ENCODE data around the gene ZDHHC14. TPM values are rescaled to one million over a fixed set of nuclear protein-coding genes. Genes with fewer than 3 reads are reported as not detected.

Gene ZDHHC14
- total RNA-seq, 2 experiments from 2014 or later = 1.7 to 2.5 TPM

DNA sequence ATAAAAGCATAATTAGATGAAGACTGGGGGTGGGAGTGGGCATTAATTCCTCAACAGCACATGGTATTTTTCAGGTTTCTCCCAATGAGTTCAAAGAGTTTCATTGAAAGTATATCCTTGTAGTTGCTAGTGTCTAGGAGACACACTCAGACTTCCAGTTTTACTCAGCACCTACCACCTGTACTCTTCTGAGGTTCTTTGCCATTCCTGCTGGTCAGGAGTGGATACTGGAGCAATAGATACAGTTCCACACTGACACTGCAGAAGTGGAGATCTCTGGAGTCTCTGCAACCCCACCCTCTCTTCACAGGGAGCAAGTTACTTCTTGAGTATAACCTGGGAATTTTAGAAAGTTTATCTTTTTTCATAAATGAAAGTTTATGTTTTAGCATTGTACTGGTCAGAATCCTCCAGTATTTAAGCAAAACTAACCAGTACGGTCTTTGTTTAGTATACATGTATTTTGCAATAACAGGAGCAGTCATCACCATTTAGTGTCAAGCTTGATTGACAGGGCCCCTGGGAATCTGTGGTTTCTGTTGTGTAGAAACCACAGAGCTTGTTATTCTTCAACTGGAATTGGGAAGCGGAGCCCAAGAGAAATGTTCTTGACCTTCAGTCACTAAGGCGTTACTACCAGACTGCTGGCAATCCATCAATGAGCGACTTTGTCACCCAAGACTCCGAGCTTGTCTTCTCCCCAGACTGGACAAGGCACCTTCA is 148.1 kb downstream of the ZDHHC14 start:
- Mint-ChIP-seq H3K4me1 (ENCODE audit: low read depth) (peaks cover 12% of the 10 kb centered on the region), H3K36me3 (ENCODE audit: low read depth) (no peaks in the 10 kb centered on the region), H3K27ac (no peak overlapping the region), H3K9me3 (no peaks in the 10 kb centered on the region), H3K4me3 (no peak overlapping the region), H3K27me3 (no peaks in the 10 kb centered on the region)
- no peak for ATAC-seq
- intact Hi-C loops (cut with micrococcal nuclease) = no loop called here
- no peak for DNase-seq
- no peak for TF ChIP-seq CTCF (IDR thresholded peaks at IDR 0.05)
- CTCF ChIA-PET = interaction anchor here (1.9 kb wide), 1 partner anchor 10 kb away, joined by 4 read pairs; no protein-coding TSS in a partner anchor
- POLR2A ChIA-PET = interaction anchor here (1.1 to 1.3 kb wide), 2 partner anchors 13 to 15 kb away, joined by 3 to 5 read pairs; no protein-coding TSS in a partner anchor

GRCh38 chr6:157529654-157530039 is 148.7 kb downstream of the ZDHHC14 start:
- H3K4me1 Mint-ChIP-seq (ENCODE audit: low read depth) = peaks cover 13% of the 10 kb centered on the region
- no peak for ATAC-seq
- CTCF ChIA-PET = interaction anchor here (1.9 kb wide), 1 partner anchor 11 kb away, joined by 4 read pairs; no protein-coding TSS in a partner anchor

DNA sequence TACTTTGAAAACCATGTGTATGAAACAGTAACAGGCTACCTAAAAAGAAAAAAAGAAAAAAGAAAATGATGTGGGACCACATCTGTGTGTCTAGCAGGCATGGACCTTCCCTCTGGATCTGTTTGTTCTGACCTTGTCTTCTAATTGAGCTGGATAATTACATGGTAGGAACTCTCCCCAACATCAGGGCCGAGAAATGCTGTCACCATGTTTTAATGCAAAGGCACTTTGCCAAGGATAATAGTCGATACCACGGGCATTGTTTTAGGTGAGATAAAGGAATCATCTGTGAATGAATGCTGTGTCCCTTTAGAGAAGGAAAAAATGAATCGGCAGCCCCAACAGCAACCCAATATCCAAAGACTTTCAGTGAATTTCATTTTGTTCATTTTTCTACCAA is 149.1 kb downstream of the ZDHHC14 start:
- no peaks in the 10 kb centered on the region for H3K36me3 Mint-ChIP-seq (ENCODE audit: low read depth)
- POLR2A ChIA-PET = interaction anchor here (1.1 to 1.3 kb wide), 2 partner anchors 12 to 16 kb away, joined by 3 to 5 read pairs; no protein-coding TSS in a partner anchor
- CTCF ChIA-PET = interaction anchor here (1.1 to 1.9 kb wide), 2 partner anchors 11 to 27 kb away, joined by 3 to 4 read pairs; no protein-coding TSS in a partner anchor
- peaks cover 17% of the 10 kb centered on the region for H3K4me1 Mint-ChIP-seq (ENCODE audit: low read depth)
- no peak overlapping the region for H3K4me3 Mint-ChIP-seq
- DNase-seq = no peak
- TF ChIP-seq CTCF (IDR thresholded peaks at IDR 0.05) = no peak
- H3K9me3 Mint-ChIP-seq = no peaks in the 10 kb centered on the region
- H3K27me3 Mint-ChIP-seq = no peaks in the 10 kb centered on the region
- no peak overlapping the region for H3K27ac Mint-ChIP-seq
- no peak for ATAC-seq
- intact Hi-C loops (cut with micrococcal nuclease) = no loop called here

More at GRCh38 chr6:157529654-157530039, 148.7 kb downstream of the ZDHHC14 start:
- H3K9me3 Mint-ChIP-seq = no peaks in the 10 kb centered on the region
- POLR2A ChIA-PET = interaction anchor here (1.1 to 1.3 kb wide), 2 partner anchors 13 to 16 kb away, joined by 3 to 5 read pairs; no protein-coding TSS in a partner anchor
- no peak for DNase-seq
- intact Hi-C loops (cut with micrococcal nuclease) = no loop called here
- no peak for TF ChIP-seq CTCF (IDR thresholded peaks at IDR 0.05)
- no peak overlapping the region for H3K4me3 Mint-ChIP-seq
- no peak overlapping the region for H3K27ac Mint-ChIP-seq
- H3K36me3 Mint-ChIP-seq (ENCODE audit: low read depth) = no peaks in the 10 kb centered on the region
- H3K27me3 Mint-ChIP-seq = no peaks in the 10 kb centered on the region

DNA sequence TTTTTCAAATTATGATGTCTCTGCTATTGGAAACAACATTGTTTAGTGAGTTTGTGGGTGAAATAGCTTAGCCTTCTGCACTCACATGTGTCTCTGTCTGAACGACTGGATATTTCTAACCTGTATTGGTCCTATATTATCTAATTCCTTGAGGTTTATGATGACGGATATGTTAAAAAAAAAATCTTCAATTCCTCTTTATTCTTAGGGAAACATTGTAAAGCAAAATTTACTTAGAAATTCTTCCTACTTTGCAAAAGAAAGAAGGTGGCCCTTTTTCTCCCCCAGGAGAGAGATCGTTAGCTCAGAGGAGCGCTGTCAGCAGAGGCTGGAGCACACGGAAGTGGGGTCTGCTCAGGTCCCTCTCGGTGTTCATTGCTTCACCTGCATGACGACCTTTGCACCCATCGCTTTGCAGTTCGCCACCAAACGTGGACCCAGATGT is 149.8 kb downstream of the ZDHHC14 start:
- CTCF ChIA-PET = interaction anchor here (0.7 to 1.9 kb wide), 3 partner anchors 12 to 70 kb away, joined by 3 to 4 read pairs (median 3); no protein-coding TSS in a partner anchor
- no peak overlapping the region for H3K4me3 Mint-ChIP-seq
- H3K27ac Mint-ChIP-seq = no peak overlapping the region
- ATAC-seq (no peak), DNase-seq (no peak)
- TF ChIP-seq CTCF (IDR thresholded peaks at IDR 0.05) = no peak
- POLR2A ChIA-PET = no interaction called here
- no peaks in the 10 kb centered on the region for H3K27me3 Mint-ChIP-seq
- H3K4me1 Mint-ChIP-seq (ENCODE audit: low read depth) = peaks cover 24% of the 10 kb centered on the region
- no peaks in the 10 kb centered on the region for H3K36me3 Mint-ChIP-seq (ENCODE audit: low read depth)
- H3K9me3 Mint-ChIP-seq = no peaks in the 10 kb centered on the region
- intact Hi-C loops (cut with micrococcal nuclease) = no loop called here

Measured in activated CD8-positive, alpha-beta T cell treated with anti-CD3 and anti-CD28 coated beads for 36 hours (primary cell).